ENCODE measurements around the gene MRPL1.

Gene MRPL1

GRCh38 chr4:77862478-77863216 lies at the start of gene MRPL1 (continued):
- TF ChIP-seq PRDM4 (tag by site-specific recombination; IDR thresholded peaks at IDR 0.05) (peak; percentile 29; the same call in 1 of the 2 replicates), ZEB2 (tag by site-specific recombination; IDR thresholded peaks at IDR 0.05) (peak; percentile 74), GLIS1 (tag by site-specific recombination; IDR thresholded peaks at IDR 0.05) (peak; percentile 6; the same call in 1 of the 2 replicates), ZFP37 (tag by site-specific recombination; IDR thresholded peaks at IDR 0.05) (peak; percentile 83; the same call in 1 of the 2 replicates), ZNF561 (tag by site-specific recombination; IDR thresholded peaks at IDR 0.05; ENCODE audit: borderline replicate concordance) (0 out of 2 replicates have a peak, but pooled peaks have one; percentile 23), ZBTB7A (tag by site-specific recombination; IDR thresholded peaks at IDR 0.05; ENCODE audit: low read depth) (0 out of 2 replicates have a peak, but pooled peaks have one; percentile 36), ZNF24 (tag by site-specific recombination; IDR thresholded peaks at IDR 0.05) (peak; percentile 74; the same call in 1 of the 2 replicates), ZNF394 (tag by site-specific recombination; IDR thresholded peaks at IDR 0.05; ENCODE audit: borderline replicate concordance) (peak; percentile 76; the same call in 1 of the 2 replicates), ZNF654 (tag by site-specific recombination; IDR thresholded peaks at IDR 0.05; ENCODE audit: low read depth) (no peak; the same call in 1 of the 2 replicates)
- TF ChIP-seq, protein P1, sequence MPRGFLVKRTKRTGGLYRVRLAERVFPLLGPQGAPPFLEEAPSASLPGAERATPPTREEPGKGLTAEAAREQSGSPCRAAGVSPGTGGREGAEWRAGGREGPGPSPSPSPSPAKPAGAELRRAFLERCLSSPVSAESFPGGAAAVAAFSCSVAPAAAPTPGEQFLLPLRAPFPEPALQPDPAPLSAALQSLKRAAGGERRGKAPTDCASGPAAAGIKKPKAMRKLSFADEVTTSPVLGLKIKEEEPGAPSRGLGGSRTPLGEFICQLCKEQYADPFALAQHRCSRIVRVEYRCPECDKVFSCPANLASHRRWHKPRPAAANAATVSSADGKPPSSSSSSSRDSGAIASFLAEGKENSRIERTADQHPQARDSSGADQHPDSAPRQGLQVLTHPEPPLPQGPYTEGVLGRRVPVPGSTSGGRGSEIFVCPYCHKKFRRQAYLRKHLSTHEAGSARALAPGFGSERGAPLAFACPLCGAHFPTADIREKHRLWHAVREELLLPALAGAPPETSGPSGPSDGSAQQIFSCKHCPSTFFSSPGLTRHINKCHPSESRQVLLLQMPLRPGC (tag by site-specific recombination; IDR thresholded peaks at IDR 0.05) = peak; percentile 65; the same call in 1 of the 2 replicates

GRCh38 chr4:77815636-77816035 lies 47.0 kb upstream of the MRPL1 start:
- CTCF ChIA-PET = no interaction called here
- no peaks in the 10 kb centered on the region for H3K36me3 ChIP-seq (ENCODE audit: control insufficient read depth in 2 of 2, insufficient read depth in 1 of 2, low read length in 2 of 2)
- H3K27ac ChIP-seq (ENCODE audit: extremely low read depth, low read depth, low read length) = no peak overlapping the region
- no peak overlapping the region for H3K4me3 ChIP-seq (ENCODE audit: low read depth, low read length)
- H3K9me3 ChIP-seq (ENCODE audit: control insufficient read depth, insufficient read depth, low read depth, low read length) = no peaks in the 10 kb centered on the region
- 0 out of 2 replicates have a peak, but pooled peaks cover 3% of the 10 kb centered on the region for H3K4me1 ChIP-seq (ENCODE audit: control insufficient read depth, insufficient read depth, low read length)
- POLR2A ChIA-PET = no interaction called here
- TF ChIP-seq ZNF248 (tag by site-specific recombination; IDR thresholded peaks at IDR 0.05) = no peak
- TF ChIP-seq ZNF138 (tag by site-specific recombination; IDR thresholded peaks at IDR 0.05; ENCODE audit: borderline replicate concordance) = no peak

- ChIA-PET POLR2A (no interaction called here), CTCF (interaction anchor here (1.1 to 1.4 kb wide), 2 partner anchors 20 to 37 kb away, joined by 3 to 4 read pairs; no protein-coding TSS in a partner anchor)
- H3K27ac ChIP-seq (ENCODE audit: extremely low read depth, low read depth, low read length) = no peak overlapping the region
- no peak overlapping the region for H3K4me3 ChIP-seq (ENCODE audit: low read depth, low read length)
- H3K9me3 ChIP-seq (ENCODE audit: control insufficient read depth, insufficient read depth, low read depth, low read length) = no peaks in the 10 kb centered on the region
- H3K4me1 ChIP-seq (ENCODE audit: control insufficient read depth, insufficient read depth, low read length) = 0 out of 2 replicates have a peak, but pooled peaks cover 3% of the 10 kb centered on the region
- TF ChIP-seq ZNF677 (tag by site-specific recombination; IDR thresholded peaks at IDR 0.05) (no peak), ZNF654 (tag by site-specific recombination; IDR thresholded peaks at IDR 0.05; ENCODE audit: low read depth) (no peak), ZNF571 (tag by site-specific recombination; IDR thresholded peaks at IDR 0.05) (no peak), ZNF768 (tag by site-specific recombination; IDR thresholded peaks at IDR 0.05) (no peak), KLF16 (tag by site-specific recombination; IDR thresholded peaks at IDR 0.05) (no peak), ZNF792 (tag by site-specific recombination; IDR thresholded peaks at IDR 0.05) (no peak), ZBTB20 (tag by site-specific recombination; IDR thresholded peaks at IDR 0.05) (no peak), ZNF624 (tag by site-specific recombination; IDR thresholded peaks at IDR 0.05) (no peak), ZNF391 (tag by site-specific recombination; IDR thresholded peaks at IDR 0.05; ENCODE audit: borderline replicate concordance, low read depth) (no peak), ZBTB1 (tag by site-specific recombination; IDR thresholded peaks at IDR 0.05) (no peak), ZIC2 (tag by site-specific recombination; IDR thresholded peaks at IDR 0.05) (no peak), ZNF692 (tag by site-specific recombination; IDR thresholded peaks at IDR 0.05) (no peak)
- H3K36me3 ChIP-seq (ENCODE audit: control insufficient read depth in 2 of 2, insufficient read depth in 1 of 2, low read length in 2 of 2) = no peaks in the 10 kb centered on the region
Observed at GRCh38 chr4:77816546-77816945, 46.1 kb upstream of the MRPL1 start.
